IPS-11a (cell line): ENCODE data around the gene FMNL2.
"Not testable (repeated sequence)": the region's sequence is repeated elsewhere in the genome, so short reads cannot be mapped to it uniquely, and the experiment has no call there.

Experiments
- H3K4me3 ChIP-seq: one replicate; pipeline ENCODE4 v1.5.1; 2013; ENCODE audit warnings: low read depth, low read length, control low read depth

The FMNL2 gene

GRCh38 chr2:152513681-152514080, 178.7 kb downstream of the FMNL2 start:
- no peak overlapping the region for H3K4me3 ChIP-seq

GRCh38 chr2:152518034-152518433, 183.1 kb downstream of the FMNL2 start:
- H3K4me3 ChIP-seq, result no peak overlapping the region

GRCh38 chr2:152518641-152519580, 183.9 kb downstream of the FMNL2 start:
- no peak overlapping the region for H3K4me3 ChIP-seq

GRCh38 chr2:152519581-152519952, 184.6 kb downstream of the FMNL2 start:
- H3K4me3 ChIP-seq, result no peak overlapping the region

DNA sequence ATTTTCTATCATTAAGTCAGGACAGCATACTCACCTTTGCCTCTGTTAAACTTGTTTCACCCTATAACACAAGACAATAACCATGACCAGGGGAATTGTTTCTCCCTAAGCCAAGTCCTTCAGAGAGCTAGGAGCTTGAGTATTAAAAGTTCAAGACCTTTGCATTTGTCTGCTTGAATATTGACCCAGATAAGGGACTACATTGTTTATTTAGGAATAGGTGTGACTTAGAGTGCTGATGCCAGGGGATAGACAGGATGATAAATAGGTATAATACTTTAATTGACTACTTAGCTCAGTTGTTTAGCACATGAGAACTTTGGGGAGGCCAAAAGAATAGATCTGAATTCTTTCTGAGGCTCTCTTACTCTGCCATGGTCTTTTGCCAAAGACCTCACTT, 185.8 kb downstream of the FMNL2 start:
- no peak overlapping the region for H3K4me3 ChIP-seq

GRCh38 chr2:152522446-152522845, 187.5 kb downstream of the FMNL2 start:
- H3K4me3 ChIP-seq, result not testable (repeated sequence)

GRCh38 chr2:152523091-152523490, 188.1 kb downstream of the FMNL2 start:
- no peak overlapping the region for H3K4me3 ChIP-seq

- H3K4me3 ChIP-seq, result no peak overlapping the region
Observed at GRCh38 chr2:152525277-152525838, 190.4 kb downstream of the FMNL2 start.

GRCh38 chr2:152529420-152530115, 194.6 kb downstream of the FMNL2 start:
- no peak overlapping the region for H3K4me3 ChIP-seq

DNA sequence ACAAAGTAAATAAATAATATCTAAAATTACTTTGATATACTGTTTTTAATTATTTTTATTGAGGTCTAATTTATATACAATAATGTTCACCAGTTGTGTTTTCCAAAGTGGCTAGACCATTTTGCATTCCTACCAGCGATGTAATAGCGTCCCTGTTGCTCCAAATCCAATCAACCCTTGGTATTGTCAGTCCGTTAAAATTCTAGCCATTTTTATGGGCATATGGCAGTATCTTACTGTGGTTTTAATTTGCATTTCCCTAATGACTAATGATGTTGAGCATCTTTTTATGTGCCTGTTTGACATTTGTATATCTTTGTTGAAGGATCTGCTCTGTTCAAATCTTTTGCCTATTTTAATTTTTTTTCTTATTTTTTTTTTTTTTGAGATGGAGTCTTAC, 197.3 kb downstream of the FMNL2 start:
- H3K4me3 ChIP-seq, result no peak overlapping the region

- no peak overlapping the region for H3K4me3 ChIP-seq
Observed at GRCh38 chr2:152534460-152535135, 199.6 kb downstream of the FMNL2 start.

- no peak overlapping the region for H3K4me3 ChIP-seq
Observed at GRCh38 chr2:152537081-152537651, 202.2 kb downstream of the FMNL2 start.

GRCh38 chr2:152539424-152539823, 204.4 kb downstream of the FMNL2 start:
- H3K4me3 ChIP-seq, result no peak overlapping the region

DNA sequence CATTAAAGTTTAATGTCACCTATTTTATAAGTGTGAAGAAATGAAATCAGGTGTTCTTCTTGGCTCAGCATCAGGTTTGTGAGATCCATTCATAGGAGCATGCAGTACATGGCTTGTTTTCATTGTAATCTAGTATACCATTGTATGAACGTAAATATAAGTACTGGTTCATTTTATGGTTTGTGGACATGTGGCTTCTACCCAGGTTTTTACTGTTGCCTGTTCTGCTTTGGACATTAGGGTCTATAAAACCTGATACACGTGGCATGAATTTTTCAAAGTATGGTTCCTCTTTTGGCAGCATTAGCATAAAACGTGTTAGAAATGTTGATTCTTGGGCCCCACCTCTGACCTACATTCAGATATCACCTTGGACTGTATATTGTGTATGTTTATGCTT, 206.7 kb downstream of the FMNL2 start:
- H3K4me3 ChIP-seq, result no peak overlapping the region

DNA sequence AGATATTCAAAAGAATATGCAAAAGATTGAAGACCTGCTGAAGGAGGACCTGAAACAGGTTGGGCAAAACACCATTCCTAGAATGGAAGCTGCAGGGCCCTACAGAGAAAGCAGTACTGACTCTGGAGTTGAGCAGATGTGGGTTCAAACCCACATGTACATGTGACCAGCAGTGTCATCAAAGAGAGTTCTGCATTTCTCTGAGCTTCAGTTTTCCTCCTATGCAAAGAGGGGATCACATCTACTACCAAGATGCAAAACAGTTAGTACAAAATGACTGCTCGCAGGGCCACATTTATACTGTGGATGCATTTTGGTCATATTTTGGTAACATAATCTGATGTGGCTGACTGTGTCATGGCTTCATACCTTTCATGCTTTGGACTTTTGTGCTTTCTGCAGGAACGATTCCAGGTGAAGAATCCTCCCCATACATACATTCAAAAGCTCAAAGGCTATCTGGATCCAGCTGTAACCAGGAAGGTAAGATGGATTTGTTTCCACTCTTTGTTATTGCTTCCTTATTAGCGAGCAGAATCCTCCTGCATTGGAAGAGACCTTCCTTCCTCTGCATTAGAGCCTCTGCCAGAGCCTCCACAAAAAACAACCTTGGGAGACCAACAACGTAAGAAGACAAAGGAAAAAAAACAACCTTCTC, 207.5 kb downstream of the FMNL2 start:
- H3K4me3 ChIP-seq, result no peak overlapping the region

DNA sequence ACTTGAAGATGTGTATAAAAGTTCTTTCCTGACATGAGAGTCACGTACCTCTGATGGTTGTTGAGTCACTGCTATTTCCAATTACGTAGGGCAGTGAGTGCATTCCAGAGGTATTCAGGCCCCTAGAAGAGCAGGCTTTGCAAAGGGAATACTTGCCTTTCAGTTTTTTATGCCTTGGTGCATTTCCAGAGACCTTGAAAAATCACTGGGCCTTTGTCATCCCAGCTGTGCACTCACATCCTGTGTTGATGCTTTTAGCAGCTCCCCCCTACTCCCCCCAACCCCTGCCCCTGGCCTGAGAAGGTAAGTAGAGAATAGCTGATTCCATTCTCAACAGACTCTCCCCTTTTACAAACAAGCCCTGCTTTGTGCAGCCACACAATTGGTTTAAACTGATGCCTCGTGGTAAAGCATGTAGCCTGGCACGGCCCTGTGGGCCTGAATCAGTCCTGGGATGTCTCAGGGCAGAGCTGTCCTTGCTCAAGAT, 208.1 kb downstream of the FMNL2 start:
- H3K4me3 ChIP-seq, result no peak overlapping the region

GRCh38 chr2:152543717-152544116, 208.7 kb downstream of the FMNL2 start:
- H3K4me3 ChIP-seq, result no peak overlapping the region

GRCh38 chr2:152544638-152545037, 209.7 kb downstream of the FMNL2 start:
- H3K4me3 ChIP-seq, result no peak overlapping the region

GRCh38 chr2:152546230-152546837, 211.4 kb downstream of the FMNL2 start:
- H3K4me3 ChIP-seq, result no peak overlapping the region
